Measurements from ENCODE around the gene ANKRD33B.

Gene ANKRD33B

GRCh38 chr5:10682801-10683525 is 119.1 kb downstream of the ANKRD33B start:
- DNase-seq = no peak

DNA sequence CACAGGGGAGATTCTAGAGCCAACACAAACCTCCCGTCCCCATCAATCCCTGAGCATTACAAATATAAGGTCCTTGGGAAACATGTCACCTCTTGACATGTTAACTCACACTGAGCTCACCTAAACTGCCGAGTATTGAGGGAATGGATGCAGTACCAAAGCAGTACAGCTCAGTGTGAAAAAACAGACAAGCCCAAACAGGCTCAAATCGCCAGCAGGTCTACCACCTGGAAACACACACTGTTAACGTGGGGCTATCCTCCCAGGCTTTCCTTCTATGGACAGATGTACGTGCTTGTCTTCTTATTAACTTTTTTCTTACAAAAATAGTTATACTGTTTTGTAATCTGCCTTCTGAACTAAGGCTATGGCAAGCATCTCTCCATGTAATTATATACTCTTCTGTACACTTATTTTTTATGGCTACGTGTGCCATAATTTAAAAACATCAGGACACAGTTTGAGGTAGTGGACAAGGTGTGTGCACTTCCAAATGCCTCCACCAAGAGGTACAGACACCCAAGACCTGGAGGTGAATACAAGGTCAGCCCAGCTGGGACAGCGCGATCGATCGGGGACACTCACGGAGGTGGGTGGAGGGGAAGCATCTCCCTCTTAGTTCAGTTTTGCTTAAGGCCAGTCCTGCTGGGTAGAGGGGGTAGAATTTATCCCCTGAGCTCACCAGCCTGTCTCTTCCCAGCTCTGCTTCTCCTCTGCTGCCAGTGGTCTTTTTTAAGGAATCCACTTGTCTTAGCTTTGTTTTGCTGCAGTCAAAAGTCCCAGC is 120.6 kb downstream of the ANKRD33B start:
- no peak for DNase-seq

DNA sequence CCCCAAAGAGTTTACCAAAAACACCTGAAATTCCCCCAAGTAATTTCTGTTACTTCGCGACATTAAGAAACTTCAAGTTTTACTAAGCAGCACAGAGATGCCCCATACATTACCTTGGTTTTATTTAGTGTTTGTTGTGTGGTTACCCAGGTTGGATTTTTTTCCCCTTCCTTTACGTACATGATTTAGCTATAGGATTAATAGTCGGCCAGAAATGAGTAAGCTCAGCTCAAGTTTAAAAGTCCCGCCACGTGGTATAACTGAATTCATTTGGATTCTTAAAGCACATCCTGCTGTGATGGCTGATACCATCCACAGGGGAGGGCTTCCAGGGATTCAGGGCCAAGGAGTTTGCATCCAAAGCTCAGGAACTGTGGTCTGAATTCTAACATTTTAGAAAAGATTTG is 121.2 kb downstream of the ANKRD33B start:
- DNase-seq = no peak

- DNase-seq = no peak
Observed at GRCh38 chr5:10686890-10687289, 123.0 kb downstream of the ANKRD33B start.

GRCh38 chr5:10688651-10689171 is 124.8 kb downstream of the ANKRD33B start:
- DNase-seq = no peak

DNA sequence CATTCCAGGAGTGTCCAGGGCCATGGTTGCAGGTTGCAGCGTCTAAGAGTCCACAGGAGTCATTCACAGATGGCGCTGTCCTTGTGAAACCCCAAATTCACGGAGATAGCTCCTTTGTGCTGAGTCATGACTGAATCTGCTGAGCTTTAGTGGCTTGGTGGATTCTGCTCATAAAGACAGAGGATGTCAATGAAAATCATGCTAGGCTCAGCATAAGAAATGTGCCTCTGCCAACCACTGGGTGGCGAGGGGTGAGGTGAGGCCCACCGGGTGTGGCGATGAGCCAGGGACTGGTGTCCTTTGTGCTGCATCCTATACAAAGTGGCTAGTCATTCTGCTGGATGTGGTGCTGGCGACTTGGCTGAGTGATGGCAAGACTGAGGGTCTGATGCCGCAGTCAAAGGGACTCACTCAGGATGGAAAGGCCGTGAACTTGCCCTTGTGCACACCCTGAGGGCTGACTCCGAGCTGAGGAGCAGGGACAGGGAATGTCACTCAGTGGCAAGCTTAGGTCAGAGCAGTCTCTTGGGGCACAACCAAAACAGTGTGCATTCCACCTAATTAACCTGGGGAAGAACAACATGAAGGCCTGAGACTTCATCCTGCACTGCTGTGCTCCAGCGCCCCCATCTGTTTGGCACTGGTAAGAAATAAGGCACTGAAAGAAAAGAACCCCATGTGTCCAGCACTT is 125.7 kb downstream of the ANKRD33B start:
- peak; percentile 24 to 31 for DNase-seq

DNA sequence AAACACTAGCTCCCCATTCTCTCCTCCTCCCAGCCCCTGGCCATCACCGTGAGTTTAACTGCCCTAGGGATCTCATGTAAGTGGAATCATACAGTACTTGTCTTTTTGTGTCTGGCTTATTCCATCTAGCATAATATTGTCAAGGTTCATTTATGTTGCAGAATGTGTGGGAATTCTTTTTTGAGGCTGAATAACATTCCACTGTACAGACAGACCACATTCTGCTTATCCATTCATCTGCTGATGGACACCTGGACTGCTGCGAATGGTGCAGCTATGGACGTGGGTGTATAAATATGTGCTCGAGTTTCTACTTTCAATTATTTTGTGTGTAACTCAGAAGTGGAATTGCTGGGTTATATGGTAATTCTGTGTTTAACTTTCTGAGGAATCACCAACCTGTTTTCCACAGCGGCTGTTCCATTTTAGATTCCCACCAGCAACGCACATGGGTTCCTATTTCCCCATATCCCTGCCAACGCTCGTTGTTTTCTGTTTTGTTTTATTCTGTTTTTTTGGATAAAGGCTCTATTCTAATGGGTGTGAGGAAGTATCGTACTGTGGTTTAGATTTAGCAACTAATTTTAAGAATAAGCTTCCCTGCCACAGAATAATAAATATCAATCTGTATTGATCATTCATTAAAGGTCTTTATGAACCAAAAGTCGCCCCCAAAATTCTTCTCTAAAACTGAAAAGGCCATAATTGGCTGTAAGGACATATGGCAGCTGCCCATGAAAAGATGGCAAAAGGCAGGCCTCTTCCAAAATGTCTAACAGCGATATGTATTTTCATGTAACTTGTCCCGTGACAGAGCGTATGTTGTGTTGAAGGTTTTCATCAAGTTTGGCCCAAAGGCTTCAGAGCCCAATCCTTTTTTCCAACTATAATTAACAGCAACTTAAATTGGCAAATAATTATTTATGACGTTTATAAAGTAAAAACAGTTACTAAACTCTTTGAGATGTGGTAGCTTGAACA is 126.9 kb downstream of the ANKRD33B start:
- DNase-seq = no peak

DNA sequence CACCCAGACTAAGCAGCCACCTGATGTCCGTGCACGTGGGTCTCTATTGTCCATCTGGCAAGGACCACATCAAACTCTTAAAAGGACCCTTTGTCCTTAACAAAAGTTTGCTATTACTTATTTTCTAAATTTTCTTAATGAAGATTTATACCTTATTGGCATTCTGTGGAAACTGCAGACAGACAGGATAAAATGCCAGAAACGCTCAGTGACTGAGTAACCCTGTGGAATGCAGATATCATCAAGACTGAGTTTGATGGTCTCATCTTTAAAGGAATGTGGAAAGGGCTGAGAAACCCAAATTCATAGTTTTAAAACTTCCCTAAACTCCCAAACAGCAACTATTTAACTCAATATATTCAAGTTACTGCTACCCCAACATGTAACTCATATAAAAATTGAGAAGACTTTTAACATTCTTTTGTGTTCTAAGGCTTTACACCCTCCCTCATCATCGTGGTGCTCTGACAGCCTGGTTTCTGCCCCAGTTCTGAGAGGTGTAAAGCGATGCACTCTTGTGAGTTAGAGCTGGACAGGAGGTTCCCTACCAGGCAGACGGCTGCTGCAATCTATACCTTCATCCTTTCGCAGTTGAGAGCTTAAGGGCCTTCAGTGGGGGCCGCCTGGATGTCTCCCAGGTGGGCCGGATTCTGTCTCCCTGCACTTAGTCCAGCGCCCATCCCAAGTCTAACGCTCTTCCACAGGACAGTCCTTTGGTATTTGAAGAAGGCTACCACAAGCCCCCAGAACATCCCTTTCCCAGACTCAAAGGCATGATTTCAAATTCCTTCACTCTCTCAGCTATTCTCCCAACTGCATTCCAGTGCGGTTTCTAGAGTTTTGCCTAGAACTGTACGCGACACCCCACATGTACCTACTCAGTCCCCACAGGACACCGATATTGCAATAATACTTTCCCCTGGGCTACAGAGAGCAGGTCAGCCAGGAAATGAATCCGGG is 128.2 kb downstream of the ANKRD33B start:
- DNase-seq = no peak

DNA sequence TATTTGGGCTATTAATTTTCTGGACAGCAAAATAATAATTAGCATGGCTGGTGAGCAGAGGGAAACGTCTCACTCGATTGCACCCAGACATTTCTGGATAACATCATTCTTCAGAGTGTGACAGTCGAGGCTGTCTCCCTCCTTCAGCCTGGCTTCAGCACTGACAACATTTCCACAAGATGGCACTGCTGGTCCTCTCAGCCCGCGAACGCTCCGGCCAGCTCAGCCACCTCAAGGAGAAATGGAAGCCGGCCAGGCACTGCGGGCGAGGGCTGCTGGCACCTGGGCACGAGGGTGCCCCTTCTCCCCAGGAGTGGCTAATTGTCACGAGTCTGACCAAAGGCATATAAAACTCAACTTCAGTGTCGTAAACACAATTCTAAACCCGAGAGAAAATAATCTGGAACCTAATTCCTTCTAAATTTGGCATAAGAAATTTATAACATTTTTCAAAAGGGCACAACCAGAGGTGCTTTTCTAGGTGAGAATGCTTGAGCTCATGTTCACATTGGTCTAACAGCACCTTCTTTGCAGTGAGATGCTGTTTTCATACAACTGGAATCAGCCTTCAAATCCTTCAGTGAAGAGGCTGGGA is 131.3 kb downstream of the ANKRD33B start:
- peak; percentile 89 to 91 for DNase-seq

DNA sequence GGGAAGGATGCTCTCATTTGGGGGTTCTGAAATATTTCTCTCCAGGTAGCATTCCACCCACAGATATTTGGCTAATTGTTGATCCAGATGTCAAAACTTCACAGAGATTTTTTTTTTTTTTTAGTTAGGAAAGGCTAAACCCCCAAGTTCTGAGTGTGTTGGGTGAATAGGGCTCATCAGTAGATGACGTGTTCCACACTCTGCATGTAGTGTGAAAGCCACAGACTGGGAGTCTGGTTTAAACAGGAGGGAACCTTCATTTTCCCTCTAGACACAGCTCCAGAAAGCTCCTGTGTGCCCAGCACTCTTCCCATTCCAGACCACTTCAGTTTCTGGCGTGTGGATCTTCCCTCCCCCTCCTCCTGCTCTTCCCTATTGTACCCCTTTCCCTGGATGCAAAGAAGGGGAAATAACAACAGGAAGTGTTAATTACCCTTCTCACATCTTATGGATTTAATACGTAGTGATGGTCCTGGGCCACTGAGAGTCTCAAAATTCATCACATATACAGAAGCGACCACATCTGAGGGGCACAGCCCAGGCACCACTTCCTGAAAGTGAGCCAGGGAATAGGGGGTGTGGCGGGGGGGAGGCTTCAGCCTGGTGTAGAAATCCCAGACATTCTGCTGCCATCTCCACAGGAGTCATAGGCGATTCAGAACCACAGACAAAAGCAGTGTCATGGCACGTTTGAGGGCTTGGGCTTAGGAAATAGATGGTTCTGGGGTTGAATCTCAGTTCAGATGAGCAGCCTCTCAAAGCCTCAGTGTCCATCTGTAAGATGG is 132.1 kb downstream of the ANKRD33B start:
- DNase-seq = no peak

- no peak for DNase-seq
Observed at GRCh38 chr5:10699281-10699874, 135.5 kb downstream of the ANKRD33B start.

GRCh38 chr5:10699987-10700386 is 136.1 kb downstream of the ANKRD33B start:
- no peak for DNase-seq

GRCh38 chr5:10700516-10700915 is 136.6 kb downstream of the ANKRD33B start:
- no peak for DNase-seq

DNA sequence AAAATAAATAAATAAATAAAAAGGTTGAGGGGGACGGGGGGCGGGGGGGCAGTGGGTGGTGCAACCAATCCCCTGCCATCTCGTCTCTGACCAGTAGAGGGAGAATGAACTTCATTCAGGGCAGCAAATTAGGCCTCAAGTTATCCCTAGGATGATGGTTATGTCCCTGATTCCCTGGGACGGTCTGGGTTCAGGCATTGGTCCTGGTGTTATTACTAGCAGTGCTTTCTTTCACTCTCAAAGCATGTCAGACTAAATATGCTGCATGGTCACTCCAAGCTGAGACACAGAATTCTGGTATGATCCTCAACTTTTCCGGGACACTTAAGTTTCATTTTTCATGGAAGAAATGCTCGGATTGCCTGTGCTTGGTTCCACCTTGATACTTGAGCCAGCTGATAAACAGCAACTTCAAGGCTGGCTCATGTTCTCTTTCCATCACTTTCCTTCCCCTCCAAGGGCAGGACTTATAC is 137.7 kb downstream of the ANKRD33B start:
- peak; percentile 47 to 54 for DNase-seq

- DNase-seq = no peak
Observed at GRCh38 chr5:10702040-10702629, 138.3 kb downstream of the ANKRD33B start.

- no peak for DNase-seq
Observed at GRCh38 chr5:10702911-10703491, 139.1 kb downstream of the ANKRD33B start.

GRCh38 chr5:10703676-10704075 is 139.8 kb downstream of the ANKRD33B start:
- DNase-seq = peak; percentile 71 to 81

- DNase-seq = no peak
Observed at GRCh38 chr5:10704949-10705621, 141.2 kb downstream of the ANKRD33B start.
